ENCODE results near the gene RHOF. TPM values are rescaled to one million over a fixed set of nuclear protein-coding genes. Genes with fewer than 3 reads are reported as not detected.

The RHOF gene
- total RNA-seq, 1 experiment from 2014 or later: 29.1 TPM

- H3K14ac ChIP-seq (ENCODE audit: insufficient read depth, low read length): no peak overlapping the region
- no peak overlapping the region for H3K18ac ChIP-seq (ENCODE audit: insufficient read length, low read depth, low read length)
- Mint-ChIP-seq H3K27ac (peak overlapping the region; percentile 89 to 99 (median 93)), H3K4me1 (peaks cover 47 to 48% of the 10 kb centered on the region in 2 experiments), H3K4me3 (peak overlapping the region; percentile 75 to 86), H3K9me3 (no peaks in the 10 kb centered on the region; a peak in 1 of 5 replicates), H3K27me3 (ENCODE audit: low read depth) (no peaks in the 10 kb centered on the region; the same call in 1 of the 2 replicates), H3K36me3 (ENCODE audit: insufficient read depth in 1 of 3, low read depth in 3 of 3) (peaks cover 17 to 38% (median 31%) of the 10 kb centered on the region in 3 experiments)
- peak; percentile 71 for DNase-seq
- H2BK120ac ChIP-seq (ENCODE audit: low read depth, low read length, poor library complexity, severe bottlenecking): no peak overlapping the region
- peak overlapping the region; percentile 12 for H3K9ac ChIP-seq (ENCODE audit: extremely low read depth, insufficient read length, low read length)
- no peaks in the 10 kb centered on the region for H4K20me1 ChIP-seq (ENCODE audit: control insufficient read depth, insufficient read depth, insufficient read length)
- H3K23me2 ChIP-seq (ENCODE audit: insufficient read length, low read depth, low read length, poor library complexity, severe bottlenecking): peaks cover 24% of the 10 kb centered on the region
- H3T11ph ChIP-seq (ENCODE audit: low read length): no peak overlapping the region
- H2AFZ ChIP-seq (ENCODE audit: low read length): no peak overlapping the region
- H2BK5ac ChIP-seq (ENCODE audit: insufficient read length, low read length): no peak overlapping the region
- H3K27ac ChIP-seq (ENCODE audit: insufficient read length, low read depth, low read length): no peak overlapping the region
- H4K91ac ChIP-seq (ENCODE audit: insufficient read length, low read depth, low read length): no peak overlapping the region
- WGBS (ENCODE audit: extremely low coverage, insufficient read length, low lambda C conversion rate): no CpG with 5 or more reads among the region's 30 CpGs
- H4K5ac ChIP-seq (ENCODE audit: insufficient read length, low read depth, low read length): no peak overlapping the region
- peak overlapping the region; percentile 54 for H3K4me2 ChIP-seq (ENCODE audit: insufficient read depth, insufficient read length, low read length)
- H3K79me2 ChIP-seq (ENCODE audit: insufficient read depth, low read length): no peaks in the 10 kb centered on the region; the same call in 1 of the 2 replicates
- H3K23ac ChIP-seq (ENCODE audit: insufficient read length, low read depth, low read length): no peak overlapping the region
- H3K79me1 ChIP-seq (ENCODE audit: insufficient read depth, low read depth, low read length, poor library complexity, severe bottlenecking): no peaks in the 10 kb centered on the region
- H2BK12ac ChIP-seq (ENCODE audit: insufficient read length, low read depth, low read length): no peak overlapping the region
- no peak for TF ChIP-seq CTCF (conservative IDR thresholded peaks at IDR 0.05)
- H3K9me3 ChIP-seq (ENCODE audit: control insufficient read depth, low read depth, low read length): no peaks in the 10 kb centered on the region
- H3K27me3 ChIP-seq (ENCODE audit: insufficient read depth, low read length): no peaks in the 10 kb centered on the region
- no peak overlapping the region for H3K4ac ChIP-seq (ENCODE audit: low read depth, low read length)
- peaks cover 4% of the 10 kb centered on the region; the same call in 1 of the 2 replicates for H3K4me1 ChIP-seq (ENCODE audit: insufficient read depth, low read length)
- H4K8ac ChIP-seq (replicated peaks; ENCODE audit: insufficient read length, low read depth, low read length): no peak overlapping the region
- H2BK20ac ChIP-seq (ENCODE audit: low read depth, low read length, poor library complexity, severe bottlenecking): no peak overlapping the region
- no peak overlapping the region for H3K56ac ChIP-seq (ENCODE audit: insufficient read length, low read depth, low read length)
- H2BK15ac ChIP-seq (ENCODE audit: low read depth, low read length): no peak overlapping the region
- no peak overlapping the region for H2AK5ac ChIP-seq (ENCODE audit: insufficient read length, low read length)
These were observed 5.8 kb upstream of the RHOF start for GRCh38 chr12:121799156-121799841.
